Subcutaneous adipose tissue (tissue), 4 donors: ENCODE data around the gene ARHGAP10. TPM values are rescaled to one million over a fixed set of nuclear protein-coding genes. Genes with fewer than 3 reads are reported as not detected.

Experiments
- CTCF ChIP-seq: fragments of 450-650 bp; IDR thresholded peaks from one replicate; pipeline ENCODE4 v1.5.1; 2016; ENCODE audit warnings: low read depth, mild to moderate bottlenecking, control low read depth, antibody characterized with exemption, moderate library complexity
- total RNA-seq, 4 donors: library from RNA; depleted of rRNA; stranded (reverse); fragments of >200 nt; gene quantifications; one replicate each; pipeline ENCODE4 v1.1.0, GENCODE V29; 2016

The ARHGAP10 gene
- total RNA-seq, 4 donors from 2014 or later: 77.1 to 129 (median 98.1) TPM

- no peak for TF ChIP-seq CTCF
Observed at GRCh38 chr4:148057516-148057915, 325.6 kb downstream of the ARHGAP10 start.

GRCh38 chr4:148057984-148058859 is 326.3 kb downstream of the ARHGAP10 start:
- no peak for TF ChIP-seq CTCF

- TF ChIP-seq CTCF: no peak
Observed at GRCh38 chr4:148059617-148060180, 327.8 kb downstream of the ARHGAP10 start.

GRCh38 chr4:148060264-148061140 is 328.6 kb downstream of the ARHGAP10 start:
- no peak for TF ChIP-seq CTCF

GRCh38 chr4:148061141-148061481 is 329.2 kb downstream of the ARHGAP10 start:
- no peak for TF ChIP-seq CTCF

- TF ChIP-seq CTCF: no peak
Observed at GRCh38 chr4:148061795-148062194, 329.9 kb downstream of the ARHGAP10 start.
